Neuronal stem cell (in vitro differentiated cells): Measurements from ENCODE around the gene GPR108.
A peak's percentile ranks its signal among the peaks of the same experiment; 100 is the strongest.
"Not testable (repeated sequence)": the region's sequence is repeated elsewhere in the genome, so short reads cannot be mapped to it uniquely, and the experiment has no call there.

ENCODE experiments used
- DNase-seq: peaks from one replicate; pipeline ENCODE4 v3.0.0-alpha.2; 2013; ENCODE audit warnings: low spot score
- H2AFZ ChIP-seq: one replicate; pipeline ENCODE4 v1.6.1; 2013; ENCODE audit warnings: mild to moderate bottlenecking, low read length, inconsistent platforms
- H2AK5ac ChIP-seq: 2 replicates; pipeline ENCODE4 v1.6.1; 2013; ENCODE audit warnings: low read depth, mild to moderate bottlenecking, inconsistent platforms, low read length, moderate library complexity, mixed read lengths
- H2BK120ac ChIP-seq: 2 replicates; pipeline ENCODE4 v1.6.1; 2013; ENCODE audit warnings: low read depth, mild to moderate bottlenecking, inconsistent platforms, low read length, moderate library complexity, mixed read lengths
- H2BK12ac ChIP-seq: one replicate; pipeline ENCODE4 v1.6.1; 2013; ENCODE audit warnings: low read length, inconsistent platforms
- H2BK15ac ChIP-seq: 2 replicates; pipeline ENCODE4 v1.6.1; 2013; ENCODE audit warnings: mild to moderate bottlenecking, low read length, inconsistent platforms, mixed read lengths
- H2BK5ac ChIP-seq: one replicate; pipeline ENCODE4 v1.6.1; 2013; ENCODE audit warnings: inconsistent platforms, mild to moderate bottlenecking, low read length, moderate library complexity
- H3K14ac ChIP-seq: one replicate; pipeline ENCODE4 v1.6.1; 2013; ENCODE audit warnings: low read length, inconsistent platforms
- H3K18ac ChIP-seq: 2 replicates; pipeline ENCODE4 v1.6.1; 2013; ENCODE audit warnings: low read length, inconsistent platforms
- H3K23ac ChIP-seq: 2 replicates; pipeline ENCODE4 v1.6.1; 2013; ENCODE audit warnings: low read depth, mild to moderate bottlenecking, mixed read lengths, low read length, inconsistent platforms; ENCODE audit not compliant: poor library complexity
- H3K27ac ChIP-seq: replicated peaks from 3 replicates; pipeline ENCODE4 v1.5.1; 2013; ENCODE audit warnings: low read length, inconsistent platforms
- H3K27me3 ChIP-seq, 3 experiments: 2 replicates each; pipeline ENCODE4 v1.6.1; 2013; ENCODE audit warnings: low read length in 3 of 3, mild to moderate bottlenecking in 2 of 3, inconsistent platforms in 1 of 3, low read depth in 1 of 3, mixed read lengths in 1 of 3, moderate library complexity in 1 of 3; ENCODE audit not compliant: control insufficient read depth in 3 of 3, insufficient read depth in 3 of 3
- H3K36me3 ChIP-seq, 2 donors: replicated peaks in 1 of 2; 2 replicates each; pipeline ENCODE4 v1.6.1; 2013; ENCODE audit warnings: low read length in 2 of 2; ENCODE audit not compliant: control insufficient read depth in 2 of 2, insufficient read depth in 2 of 2
- H3K4ac ChIP-seq: 2 replicates; pipeline ENCODE4 v1.6.1; 2013; ENCODE audit warnings: inconsistent platforms, mild to moderate bottlenecking, low read length, moderate library complexity
- H3K4me1 ChIP-seq, 2 donors: 1 replicate in 1 of 2; 2 replicates in 1 of 2; pipeline ENCODE4 v1.6.1; 2013; ENCODE audit warnings: low read length in 2 of 2, low read depth in 1 of 2; ENCODE audit not compliant: control insufficient read depth in 2 of 2, insufficient read depth in 1 of 2
- H3K4me2 ChIP-seq: one replicate; pipeline ENCODE4 v1.6.1; 2013; ENCODE audit warnings: mild to moderate bottlenecking, low read length, inconsistent platforms; ENCODE audit not compliant: insufficient read depth, poor library complexity, severe bottlenecking
- H3K4me3 ChIP-seq, 2 donors: 2 replicates each; pipeline ENCODE4 v1.5.1; 2013; ENCODE audit warnings: low read length in 2 of 2, mild to moderate bottlenecking in 2 of 2, inconsistent platforms in 1 of 2, moderate library complexity in 1 of 2
- H3K79me1 ChIP-seq: one replicate; pipeline ENCODE4 v1.6.1; 2013; ENCODE audit warnings: low read depth, mild to moderate bottlenecking, inconsistent platforms, low read length, moderate library complexity
- H3K9ac ChIP-seq: one replicate; pipeline ENCODE4 v1.6.1; 2013; ENCODE audit warnings: mild to moderate bottlenecking, low read depth, low read length, inconsistent platforms; ENCODE audit not compliant: poor library complexity
- H3K9me3 ChIP-seq, 2 donors: replicated peaks in 1 of 2; 2 replicates each; pipeline versions ENCODE3 to v1.6.1; 2013; ENCODE audit warnings: low read length in 2 of 2, mild to moderate bottlenecking in 2 of 2, inconsistent platforms in 1 of 2, low read depth in 1 of 2, mixed read lengths in 1 of 2, moderate library complexity in 1 of 2; ENCODE audit not compliant: control insufficient read depth in 2 of 2, insufficient read depth in 1 of 2
- H4K8ac ChIP-seq: one replicate; pipeline ENCODE4 v1.6.1; 2013; ENCODE audit warnings: low read depth, mild to moderate bottlenecking, inconsistent platforms, low read length, moderate library complexity
- H4K91ac ChIP-seq: one replicate; pipeline ENCODE4 v1.6.1; 2013; ENCODE audit warnings: low read length, low read depth, mild to moderate bottlenecking, inconsistent platforms; ENCODE audit not compliant: poor library complexity
- WGBS, 2 donors: extraction: QIAGEN DNeasy Blood & Tissue Kit; methylation state at CpG; one replicate each; pipeline ENCODE4 v1.1.7; 2013; ENCODE audit warnings: missing lambda C conversion rate in 2 of 2, mixed read lengths in 1 of 2; ENCODE audit not compliant: insufficient read length in 2 of 2, insufficient replicate concordance in 1 of 2; ENCODE audit errors: extremely low coverage in 2 of 2; 5-methylcytosine and 5-hydroxymethylcytosine counted together

Gene GPR108

GRCh38 chr19:6710273-6711077 is 26.9 kb downstream of the GPR108 start:
- no peak for DNase-seq
- H3K4me3 ChIP-seq: no peak overlapping the region
- WGBS, 2 donors: 100% methylated on average over 1 of the region's 30 CpGs; no CpG with 5 or more reads in 1 of the 2 donors

GRCh38 chr19:6709549-6709948 is 27.8 kb downstream of the GPR108 start:
- Histone ChIP-seq H3K18ac (no peak overlapping the region), H3K79me1 (no peaks in the 10 kb centered on the region), H3K9me3 (peaks cover 0 to 4% of the 10 kb centered on the region in 2 donors), H2AFZ (peak overlapping the region; percentile 17), H2BK12ac (no peak overlapping the region), H3K27ac (no peak overlapping the region), H3K4me1 (no peaks in the 10 kb centered on the region), H3K9ac (no peak overlapping the region), H3K36me3 (no peaks in the 10 kb centered on the region), H2BK120ac (no peak overlapping the region), H3K23ac (peak overlapping the region; percentile 75), H4K8ac (no peak overlapping the region), H3K14ac (no peak overlapping the region), H2BK15ac (no peak overlapping the region), H2BK5ac (no peak overlapping the region), H3K4me3 (no peak overlapping the region), H4K91ac (no peak overlapping the region), H2AK5ac (peak overlapping the region; percentile 60), H3K4me2 (no peak overlapping the region), H3K4ac (no peak overlapping the region), H3K27me3 (peaks cover 0 to 41% (median 28%) of the 10 kb centered on the region in 3 experiments)
- WGBS, 2 donors: no CpG with 5 or more reads among the region's 14 CpGs
- DNase-seq: no peak

More at GRCh38 chr19:6710273-6711077, 26.9 kb downstream of the GPR108 start:
- H3K4me1 ChIP-seq: no peaks in the 10 kb centered on the region
- peak overlapping the region; percentile 81 for H2AK5ac ChIP-seq
- H3K9ac ChIP-seq: no peak overlapping the region
- no peak overlapping the region for H3K14ac ChIP-seq
- peak overlapping the region; percentile 29 for H2AFZ ChIP-seq
- no peak overlapping the region for H2BK12ac ChIP-seq
- H2BK120ac ChIP-seq: no peak overlapping the region
- H3K23ac ChIP-seq: peak overlapping the region; percentile 44
- peaks cover 0 to 41% (median 28%) of the 10 kb centered on the region in 3 experiments for H3K27me3 ChIP-seq
- peaks cover 0 to 4% of the 10 kb centered on the region in 2 donors for H3K9me3 ChIP-seq
- H3K36me3 ChIP-seq: no peaks in the 10 kb centered on the region
- no peak overlapping the region for H4K91ac ChIP-seq
- peak overlapping the region; percentile 11 for H3K18ac ChIP-seq
- H2BK15ac ChIP-seq: peak overlapping the region; percentile 63
- no peak overlapping the region for H4K8ac ChIP-seq
- no peak overlapping the region for H3K4ac ChIP-seq
- no peak overlapping the region for H3K27ac ChIP-seq
- H2BK5ac ChIP-seq: no peak overlapping the region
- no peaks in the 10 kb centered on the region for H3K79me1 ChIP-seq
- no peak overlapping the region for H3K4me2 ChIP-seq

DNA sequence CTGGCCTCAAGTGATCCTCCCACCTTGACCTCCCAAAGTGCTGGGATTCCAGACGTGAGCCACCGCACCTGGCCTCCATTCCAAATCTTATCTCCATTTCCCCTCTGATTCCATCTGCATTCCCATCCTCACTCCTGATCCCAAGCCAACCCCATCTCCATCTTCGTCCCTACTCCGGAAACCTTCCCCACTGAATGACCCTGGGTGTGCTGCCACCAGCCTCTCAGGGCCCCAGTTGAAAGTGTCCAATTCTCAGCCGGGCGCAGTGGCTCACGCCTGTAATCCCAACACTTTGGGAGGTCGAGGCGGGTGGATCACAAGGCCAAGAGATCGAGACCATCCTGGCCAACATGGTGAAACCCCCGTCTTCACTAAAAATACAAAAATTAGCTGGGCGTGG is 28.5 kb downstream of the GPR108 start:
- H3K27me3 ChIP-seq: peaks cover 0 to 41% (median 28%) of the 10 kb centered on the region in 3 experiments
- H2AFZ ChIP-seq, H3K4me2 ChIP-seq, H2BK120ac ChIP-seq, H3K9me3 ChIP-seq, H2BK15ac ChIP-seq, H3K79me1 ChIP-seq, H3K9ac ChIP-seq, H4K8ac ChIP-seq, H4K91ac ChIP-seq, H2BK12ac ChIP-seq, DNase-seq, H3K4me3 ChIP-seq, H2BK5ac ChIP-seq, H3K23ac ChIP-seq, H3K4ac ChIP-seq, H3K27ac ChIP-seq, H3K14ac ChIP-seq, H3K18ac ChIP-seq, H3K36me3 ChIP-seq, H3K4me1 ChIP-seq, H2AK5ac ChIP-seq: not testable (repeated sequence)
- WGBS, 2 donors: no CpG with 5 or more reads among the region's 12 CpGs

DNA sequence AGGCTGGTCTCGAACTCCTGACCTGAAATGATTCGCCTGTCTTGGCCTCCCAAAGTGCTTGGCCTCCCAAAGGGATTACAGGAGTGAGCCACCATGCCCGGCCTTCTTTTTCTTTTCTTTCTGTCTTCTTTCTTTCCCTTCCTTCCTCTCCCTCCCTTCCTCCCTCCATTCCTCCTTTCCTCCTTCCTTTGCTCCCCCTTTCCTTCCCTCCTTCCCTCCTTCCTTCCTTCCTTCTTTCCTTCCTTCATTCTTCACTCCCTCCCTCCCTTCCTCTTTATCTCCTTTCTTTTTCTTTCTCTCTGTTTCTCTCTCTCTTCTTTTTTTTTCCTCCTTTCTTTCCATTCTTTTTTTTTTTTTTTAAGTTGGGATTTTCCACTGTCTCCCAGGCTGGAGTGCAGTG is 29.0 kb downstream of the GPR108 start:
- H3K9me3 ChIP-seq: peaks cover 0 to 4% of the 10 kb centered on the region in 2 donors
- peaks cover 0 to 41% (median 28%) of the 10 kb centered on the region in 3 experiments for H3K27me3 ChIP-seq
- no peak for DNase-seq
- H3K36me3 ChIP-seq: no peaks in the 10 kb centered on the region
- H3K27ac ChIP-seq: no peak overlapping the region
- H2AK5ac ChIP-seq: no peak overlapping the region
- no peak overlapping the region for H3K14ac ChIP-seq
- no peak overlapping the region for H3K4me2 ChIP-seq
- H4K8ac ChIP-seq: no peak overlapping the region
- H3K4ac ChIP-seq: no peak overlapping the region
- H2BK12ac ChIP-seq: no peak overlapping the region
- no peak overlapping the region for H3K9ac ChIP-seq
- no peaks in the 10 kb centered on the region for H3K4me1 ChIP-seq
- H3K4me3 ChIP-seq: no peak overlapping the region
- H3K79me1 ChIP-seq: no peaks in the 10 kb centered on the region
- H3K23ac ChIP-seq: no peak overlapping the region
- no peak overlapping the region for H2AFZ ChIP-seq
- no peak overlapping the region for H3K18ac ChIP-seq
- no peak overlapping the region for H4K91ac ChIP-seq
- no peak overlapping the region for H2BK15ac ChIP-seq
- H2BK5ac ChIP-seq: no peak overlapping the region
- no peak overlapping the region for H2BK120ac ChIP-seq
- no CpG with 5 or more reads among the region's 3 CpGs for WGBS, 2 donors
